Measurements from ENCODE around the gene TBC1D17.

TBC1D17 gene

DNA sequence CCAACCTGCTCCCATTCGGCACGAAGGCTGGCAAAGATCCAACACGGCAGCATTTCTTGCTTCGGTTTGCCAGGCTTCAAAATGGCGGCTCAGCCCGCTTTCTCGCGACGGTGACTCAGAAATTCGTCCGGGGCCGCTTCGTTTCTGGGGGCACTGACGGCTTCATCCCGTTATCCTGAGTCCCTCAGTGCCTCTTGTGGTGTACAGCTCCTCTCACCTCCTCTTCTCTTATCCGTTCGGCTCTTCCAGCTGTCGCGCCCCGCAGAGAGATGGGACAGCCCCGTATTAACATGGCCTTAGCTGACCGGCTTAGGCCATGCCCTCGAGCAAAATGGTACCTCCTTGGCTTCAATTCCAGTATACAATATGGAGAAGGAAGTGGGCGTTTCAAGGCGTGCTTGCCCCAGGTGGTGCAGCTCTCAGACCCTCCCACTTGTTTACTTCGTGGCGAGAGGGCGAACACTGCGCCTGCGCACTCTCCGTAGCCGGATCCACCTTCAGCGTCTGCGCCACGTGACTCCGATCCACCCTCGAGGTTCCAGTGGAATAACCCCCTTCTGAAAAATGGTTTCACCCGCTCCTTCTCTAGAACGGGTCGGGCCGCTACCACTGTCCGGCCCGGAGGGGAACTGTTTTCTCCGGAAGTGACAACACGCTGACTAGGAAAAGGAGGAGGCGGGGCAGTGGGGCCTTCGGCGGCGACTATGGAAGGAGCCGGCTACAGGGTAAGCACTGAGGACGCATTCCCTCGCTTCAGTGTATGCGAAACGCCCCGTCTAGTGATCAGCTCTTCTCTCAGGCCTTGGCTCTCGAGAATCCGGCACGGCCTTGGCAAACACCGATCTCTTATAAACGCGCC lies at the start of gene TBC1D17, which contains the start of gene AKT1S1:
TSS of gene TBC1D17 (plus strand) at position 683 of the 859 bp plus-strand sequence. CDS start at position 705, 22 bp downstream.
TSS of gene AKT1S1 (minus strand) at position 336 of the 859 bp plus-strand sequence. CDS start 4,060 bp downstream, outside the sequence.
- peak; percentile 90 to 99 (median 98) for DNase-seq (ENCODE audit: low read depth in 3 of 3, low spot score in 1 of 3)

DNA sequence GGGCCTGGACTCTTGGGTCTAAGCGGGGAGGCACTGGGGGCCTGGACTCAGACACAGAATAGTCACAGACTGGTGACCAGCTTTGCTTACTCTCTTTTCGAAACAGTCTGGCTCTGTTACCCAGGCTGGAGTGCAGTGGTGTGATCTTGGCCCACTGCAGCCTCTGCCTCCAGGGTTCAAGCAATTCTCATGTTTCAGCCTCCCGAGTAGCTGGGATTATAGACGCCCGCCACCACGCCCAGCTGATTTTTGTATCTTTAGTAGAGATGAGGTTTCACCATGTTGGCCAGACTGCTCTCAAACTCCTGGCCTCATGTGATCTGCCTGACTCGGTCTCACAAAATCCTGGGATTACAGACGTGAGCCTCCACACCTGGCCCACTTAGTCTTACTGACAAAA lies 48.3 kb upstream of the TBC1D17 start:
- DNase-seq (ENCODE audit: low read depth in 3 of 3, low spot score in 1 of 3): no peak

GRCh38 chr19:49829721-49830120 lies 47.8 kb upstream of the TBC1D17 start:
- DNase-seq (ENCODE audit: low read depth in 3 of 3, low spot score in 1 of 3): no peak

DNA sequence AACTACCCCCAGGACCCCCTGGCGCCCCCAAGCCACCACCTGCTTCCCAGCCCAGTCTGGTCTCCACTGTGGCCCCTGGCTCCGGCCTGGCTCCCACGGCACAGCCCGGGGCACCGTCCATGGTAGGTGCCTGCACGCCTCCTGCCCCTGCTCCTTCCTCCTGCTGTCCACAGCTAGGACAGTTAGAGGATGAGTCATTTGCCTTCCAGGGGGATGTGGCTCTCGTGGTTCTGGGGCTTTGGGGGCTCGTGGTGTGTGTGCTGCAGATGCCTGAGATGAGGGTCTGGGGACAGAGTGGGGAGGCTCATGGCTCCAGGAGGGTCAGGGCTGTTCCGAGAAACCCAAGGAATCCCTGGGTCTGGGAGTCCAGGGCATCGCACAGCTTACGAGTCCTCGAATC lies 46.7 kb upstream of the TBC1D17 start:
- no peak for DNase-seq (ENCODE audit: low read depth in 3 of 3, low spot score in 1 of 3)

- no peak for DNase-seq (ENCODE audit: low read depth in 3 of 3, low spot score in 1 of 3)
Measured at GRCh38 chr19:49831592-49831991, 45.9 kb upstream of the TBC1D17 start.

DNA sequence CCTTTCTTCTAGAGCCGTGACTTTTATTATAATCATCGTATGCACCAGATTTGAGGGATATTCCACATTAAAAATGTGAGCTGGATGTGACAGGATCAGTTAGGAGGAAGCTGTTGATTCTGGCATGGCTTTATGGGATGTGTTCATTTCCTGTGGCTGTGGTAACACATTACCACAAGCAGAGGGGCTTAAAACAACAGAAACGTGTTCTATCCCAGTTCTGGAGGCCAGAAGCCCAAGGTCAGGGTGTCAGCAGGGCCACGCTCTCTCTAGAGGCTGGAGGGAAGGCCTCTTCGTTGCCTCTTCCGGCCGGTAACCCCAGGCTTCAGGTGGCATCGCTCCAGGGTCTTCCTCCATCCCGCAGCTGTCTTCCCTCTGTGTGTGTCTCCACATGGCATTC lies 44.9 kb upstream of the TBC1D17 start:
- no peak for DNase-seq (ENCODE audit: low read depth in 3 of 3, low spot score in 1 of 3)

DNA sequence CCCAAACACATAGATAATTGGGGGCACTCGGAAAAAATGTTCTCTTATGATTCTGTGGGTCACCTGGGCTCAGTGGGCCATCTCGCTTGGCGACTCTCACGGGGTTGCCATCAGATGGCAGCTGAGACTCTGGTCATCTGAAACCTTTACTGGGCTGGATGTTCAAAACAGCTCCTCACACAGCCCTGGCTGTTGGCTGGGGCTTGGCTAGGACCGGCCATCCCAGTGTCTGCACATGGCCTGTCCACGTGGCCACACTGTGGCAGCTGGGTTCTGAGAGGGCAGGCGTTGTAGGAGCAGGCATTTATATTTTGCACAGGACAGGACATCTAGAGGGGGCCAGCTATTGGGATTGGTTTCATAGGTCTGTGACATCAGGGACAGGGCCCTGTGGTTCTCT lies 43.9 kb upstream of the TBC1D17 start:
- DNase-seq (ENCODE audit: low read depth in 3 of 3, low spot score in 1 of 3): no peak

DNA sequence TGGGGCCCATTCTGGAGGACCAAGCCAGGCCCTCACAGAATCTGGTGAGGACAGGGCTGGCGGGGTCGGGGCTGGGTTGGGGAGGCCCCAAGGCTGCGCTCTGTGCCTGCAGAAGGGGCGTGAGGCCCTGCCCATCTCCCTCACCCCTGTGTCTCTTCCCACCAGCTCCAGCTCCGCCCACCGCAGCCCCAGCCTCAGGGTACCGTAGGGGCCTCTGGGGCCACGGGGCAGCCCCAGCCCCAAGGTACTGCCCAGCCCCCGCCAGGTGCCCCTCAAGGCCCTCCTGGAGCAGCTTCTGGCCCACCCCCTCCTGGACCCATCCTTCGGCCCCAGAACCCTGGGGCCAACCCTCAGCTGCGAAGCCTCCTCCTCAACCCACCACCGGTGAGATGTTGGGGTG lies 41.9 kb upstream of the TBC1D17 start:
- no peak for DNase-seq (ENCODE audit: low read depth in 3 of 3, low spot score in 1 of 3)

- no peak for DNase-seq (ENCODE audit: low read depth in 3 of 3, low spot score in 1 of 3)
Measured at GRCh38 chr19:49836176-49837008, 41.1 kb upstream of the TBC1D17 start.

- DNase-seq (ENCODE audit: low read depth in 3 of 3, low spot score in 1 of 3): no peak
Measured at GRCh38 chr19:49837009-49837310, 40.5 kb upstream of the TBC1D17 start.

DNA sequence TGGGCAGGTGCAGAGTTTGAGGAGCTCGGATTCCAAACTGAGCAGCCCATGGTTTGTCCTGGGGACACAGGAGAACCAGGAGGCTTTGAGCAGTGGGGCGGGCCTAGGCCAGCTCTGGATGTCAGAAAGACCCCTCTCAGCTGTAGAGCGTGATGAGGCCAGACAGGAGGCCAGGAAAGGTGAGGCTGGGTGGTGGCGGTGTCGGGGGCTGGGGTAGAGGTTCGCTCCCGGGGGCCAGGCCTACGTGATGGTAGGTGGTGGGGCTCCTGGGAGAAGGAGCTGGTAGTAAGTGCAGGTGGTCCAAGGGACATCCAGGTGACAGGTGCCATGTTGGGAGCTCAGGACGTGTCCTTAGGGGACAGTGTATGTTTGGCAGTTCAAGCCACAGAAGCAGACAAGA lies 40.1 kb upstream of the TBC1D17 start:
- no peak for DNase-seq (ENCODE audit: low read depth in 3 of 3, low spot score in 1 of 3)

DNA sequence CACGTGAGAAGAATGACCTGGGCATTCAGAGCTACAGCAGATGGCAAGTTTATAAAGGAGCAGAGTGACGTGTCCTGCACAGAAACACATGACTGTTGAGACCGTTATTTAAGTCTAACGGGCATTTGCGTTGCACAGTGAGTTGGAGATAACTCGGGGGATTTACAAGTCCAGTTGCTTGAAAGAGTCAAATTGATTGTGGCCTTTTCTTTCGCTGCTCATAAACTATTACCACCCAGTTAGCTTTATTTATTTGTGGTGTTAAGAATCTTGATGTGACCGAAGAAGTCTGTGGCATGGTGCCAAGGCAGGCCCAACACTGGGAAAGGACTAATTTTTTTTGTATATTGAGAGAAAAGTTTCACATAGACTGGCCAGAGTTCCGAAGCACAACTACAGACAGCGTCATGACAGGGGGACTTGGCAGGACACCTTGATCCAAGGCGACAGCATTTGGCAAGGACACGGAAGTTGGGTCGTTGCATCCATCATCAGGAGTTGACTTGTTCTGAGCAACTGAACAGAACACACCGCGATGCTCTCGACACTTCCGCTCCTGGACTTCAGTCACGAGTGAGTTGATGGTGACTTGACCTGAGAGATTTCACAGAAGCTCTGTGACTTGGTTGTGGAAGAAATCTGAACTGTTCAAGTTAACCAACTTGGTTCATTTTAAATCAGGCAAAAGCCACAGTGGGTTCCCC lies 38.5 kb upstream of the TBC1D17 start:
- DNase-seq (ENCODE audit: low read depth in 3 of 3, low spot score in 1 of 3): no peak

DNA sequence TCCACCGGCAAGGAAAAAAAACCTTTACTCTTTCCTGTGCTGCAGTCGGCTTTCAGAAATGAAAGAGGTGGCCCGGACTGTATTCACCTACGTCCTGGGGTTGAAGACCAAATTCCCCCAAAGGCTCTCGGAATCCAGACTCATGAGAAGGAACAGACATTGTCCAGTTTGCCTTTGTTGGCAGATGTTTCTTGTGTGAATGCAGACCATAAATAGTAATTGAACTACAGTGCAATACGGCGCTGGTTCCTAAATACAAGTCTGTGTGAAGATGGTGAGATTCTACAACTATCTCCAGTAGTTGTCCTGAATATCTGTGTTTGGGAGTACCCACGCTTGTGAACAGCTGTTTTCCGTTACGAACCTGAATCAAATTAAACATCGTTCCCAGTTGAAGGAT lies 37.8 kb upstream of the TBC1D17 start:
- no peak for DNase-seq (ENCODE audit: low read depth in 3 of 3, low spot score in 1 of 3)

DNA sequence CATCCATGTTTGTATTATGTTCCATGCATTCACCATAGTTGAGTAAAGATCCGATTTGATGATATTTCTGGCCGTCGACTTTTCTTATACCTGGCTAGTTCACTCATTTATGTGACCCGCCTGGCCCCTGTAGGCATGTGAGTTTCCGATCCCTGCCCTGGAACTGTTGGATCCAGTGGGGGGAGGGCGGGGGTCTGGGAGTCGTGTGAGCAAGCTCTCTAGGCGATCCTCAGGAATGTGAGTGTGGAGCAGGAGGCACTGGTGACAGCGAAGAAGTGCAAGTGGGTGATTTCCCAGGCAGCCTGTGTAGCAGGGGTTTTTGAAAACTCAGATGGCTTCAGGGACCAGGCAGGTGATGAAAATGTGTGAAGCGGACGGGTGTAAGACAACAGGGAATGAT lies 37.2 kb upstream of the TBC1D17 start:
- DNase-seq (ENCODE audit: low read depth in 3 of 3, low spot score in 1 of 3): no peak

GRCh38 chr19:49840736-49841249 lies 36.7 kb upstream of the TBC1D17 start:
- DNase-seq (ENCODE audit: low read depth in 3 of 3, low spot score in 1 of 3): no peak

DNA sequence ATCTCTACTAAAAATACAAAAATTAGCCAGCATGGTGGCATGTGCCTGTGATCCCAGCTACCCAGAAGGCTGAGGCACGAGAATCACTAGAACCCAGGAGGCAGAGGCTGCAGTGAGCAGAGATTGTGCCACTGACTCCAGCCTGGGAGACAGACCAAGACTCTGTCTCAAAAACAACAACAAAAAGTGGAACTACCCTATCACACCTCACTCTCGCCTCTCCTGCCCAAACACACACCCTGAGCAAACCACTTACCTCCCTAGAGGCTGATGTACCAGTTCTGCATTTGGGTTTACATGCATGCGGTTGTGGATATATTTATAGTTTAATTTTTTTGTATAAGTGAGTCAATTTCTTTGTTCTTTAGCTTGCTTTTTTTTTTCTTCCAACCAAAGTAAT lies 34.2 kb upstream of the TBC1D17 start:
- DNase-seq (ENCODE audit: low read depth in 3 of 3, low spot score in 1 of 3): no peak

DNA sequence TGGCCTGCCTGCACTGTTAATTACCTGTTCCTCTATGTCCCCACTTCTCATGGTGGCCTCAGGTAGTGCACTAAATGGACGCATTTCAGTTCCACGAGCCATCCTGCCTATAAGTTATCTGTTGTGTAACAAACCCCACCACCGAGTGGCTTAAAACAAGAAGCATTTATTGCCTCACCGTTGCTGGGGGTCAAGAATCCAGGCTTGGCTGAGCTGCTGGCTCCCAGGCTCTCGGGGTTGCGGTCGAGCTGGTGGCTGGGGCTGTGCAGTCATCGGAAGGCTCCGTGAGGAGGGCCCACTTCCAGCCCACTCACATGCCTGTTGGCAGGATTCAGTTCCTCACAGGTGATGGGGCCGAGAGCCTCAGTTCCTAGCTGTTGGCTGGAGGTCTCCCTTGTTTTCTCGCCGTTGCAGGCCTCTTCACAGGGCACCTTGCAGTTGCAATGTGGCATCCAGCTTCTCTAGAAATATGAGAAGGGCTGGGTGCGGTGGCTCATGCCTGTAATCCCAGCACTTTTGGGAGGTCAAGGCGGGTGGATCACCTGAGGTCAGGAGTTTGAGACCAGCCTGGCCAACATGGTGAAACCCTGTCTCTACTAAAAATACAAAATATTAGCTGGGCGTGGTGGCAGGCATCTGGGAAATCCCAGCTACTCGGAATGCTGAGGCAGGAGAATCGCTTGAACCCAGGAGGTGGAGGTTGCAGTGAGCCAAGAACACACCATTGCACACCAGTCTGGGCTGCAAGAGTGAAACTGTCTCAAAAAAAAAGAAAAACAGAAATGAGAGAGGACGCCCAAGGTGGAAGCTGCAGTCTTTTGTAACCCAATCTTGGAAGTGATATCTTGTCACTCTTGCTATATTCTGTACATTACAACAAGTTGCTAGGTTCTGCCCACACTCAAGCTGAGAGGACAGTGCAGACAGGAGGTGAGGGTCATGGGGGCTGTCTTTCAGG lies 33.1 kb upstream of the TBC1D17 start:
- no peak for DNase-seq (ENCODE audit: low read depth in 3 of 3, low spot score in 1 of 3)

DNA sequence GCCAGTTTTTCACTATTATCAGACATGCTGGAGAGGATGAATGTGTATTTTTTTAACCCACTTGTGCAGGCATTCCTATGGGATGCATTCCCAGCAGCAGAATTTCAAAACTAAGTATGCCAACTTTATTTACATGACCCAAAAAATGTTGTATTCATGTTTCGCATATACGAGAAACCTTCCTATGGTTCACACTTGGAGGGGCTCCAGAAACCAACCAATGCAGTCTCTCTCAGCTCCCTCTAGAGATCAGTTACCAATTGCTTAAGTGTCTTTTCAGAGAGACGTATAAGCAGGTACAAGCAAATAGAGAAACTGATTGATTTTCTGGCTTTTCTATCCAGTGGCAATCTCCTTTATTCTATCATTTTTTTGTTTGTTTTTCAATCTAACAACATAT lies 32.1 kb upstream of the TBC1D17 start:
- DNase-seq (ENCODE audit: low read depth in 3 of 3, low spot score in 1 of 3): no peak

DNA sequence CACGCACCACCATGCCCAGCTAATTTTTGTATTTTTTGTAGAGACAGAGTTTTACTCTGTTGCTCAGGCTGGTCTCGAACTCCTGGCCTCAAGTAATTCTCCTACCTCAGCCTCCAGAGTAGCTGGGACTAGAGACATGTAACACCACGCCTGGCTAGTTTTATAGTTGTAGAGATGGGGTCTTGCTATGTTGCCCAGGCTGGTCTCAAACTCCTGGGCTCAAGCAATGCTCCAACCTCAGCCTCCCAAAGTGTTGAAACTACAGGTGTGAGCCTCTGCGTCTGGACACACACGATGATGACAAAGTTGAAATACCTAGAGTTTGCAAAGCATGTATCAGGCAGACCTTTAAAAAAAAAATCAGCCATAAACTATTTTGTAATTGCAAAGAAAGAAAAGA lies 31.1 kb upstream of the TBC1D17 start:
- DNase-seq (ENCODE audit: low read depth in 3 of 3, low spot score in 1 of 3): no peak
